COR-L47 (cell line): ENCODE measurements around the gene PCDHA8.
A peak's percentile ranks its signal among the peaks of the same experiment; 100 is the strongest.
"Not testable (repeated sequence)": the region's sequence is repeated elsewhere in the genome, so short reads cannot be mapped to it uniquely, and the experiment has no call there.

Source experiments
- DNase-seq: peaks from one replicate; lab custom pipeline; 2025; lab: John Stamatoyannopoulos, UW

PCDHA8 gene

GRCh38 chr5:140869555-140869886, 28.5 kb downstream of the PCDHA8 start:
- DNase-seq = no peak

GRCh38 chr5:140870221-140871201, 29.5 kb downstream of the PCDHA8 start:
- DNase-seq = no peak

GRCh38 chr5:140875085-140876065, 34.4 kb downstream of the PCDHA8 start, which contains the start of gene PCDHA12:
Gene PCDHA12, plus strand, starts transcription at chr5:140875308. Its CDS starts 165 bp downstream, at chr5:140875473.
- no peak for DNase-seq

GRCh38 chr5:140876541-140877261, 35.7 kb downstream of the PCDHA8 start:
- DNase-seq = not testable (repeated sequence)

- DNase-seq = no peak
Observed at GRCh38 chr5:140877262-140877581, 36.2 kb downstream of the PCDHA8 start.

- no peak for DNase-seq
Observed at GRCh38 chr5:140881889-140882590, 41.1 kb downstream of the PCDHA8 start, which contains the start of gene PCDHA13. Gene PCDHA13, plus strand, starts transcription at chr5:140882124. Its CDS starts 145 bp downstream, at chr5:140882269.

- peak; percentile 33 for DNase-seq
Observed at GRCh38 chr5:140882591-140882899, 41.6 kb downstream of the PCDHA8 start.

- no peak for DNase-seq
Observed at GRCh38 chr5:140883373-140883772, 42.4 kb downstream of the PCDHA8 start.

- no peak for DNase-seq
Observed at GRCh38 chr5:140883927-140884697, 43.1 kb downstream of the PCDHA8 start.
